CD4-positive, alpha-beta T cell treated with Interleukin-15 for 1 hour (primary cell): ENCODE data around the gene NT5E.
"Not testable (repeated sequence)": the region's sequence is repeated elsewhere in the genome, so short reads cannot be mapped to it uniquely, and the experiment has no call there.

ENCODE experiments used
- DNase-seq: peaks from one replicate; pipeline ENCODE4 v3.0.0-alpha.2; 2020

Gene NT5E

GRCh38 chr6:85449818-85450759 is at the start of gene NT5E:
Gene NT5E (plus strand): TSS chr6:85450083. CDS start chr6:85450140, 57 bp downstream.
- peak; percentile 25 for DNase-seq

- no peak for DNase-seq
Measured at GRCh38 chr6:85400331-85400730, 49.6 kb upstream of the NT5E start.

GRCh38 chr6:85401186-85402021 is 48.5 kb upstream of the NT5E start:
- no peak for DNase-seq

- DNase-seq, result no peak
Measured at GRCh38 chr6:85402071-85402470, 47.8 kb upstream of the NT5E start.

GRCh38 chr6:85402922-85403321 is 47.0 kb upstream of the NT5E start:
- DNase-seq, result no peak

- no peak for DNase-seq
Measured at GRCh38 chr6:85403331-85404015, 46.4 kb upstream of the NT5E start.

GRCh38 chr6:85404016-85404563 is 45.8 kb upstream of the NT5E start:
- not testable (repeated sequence) for DNase-seq

GRCh38 chr6:85404564-85405174 is 45.2 kb upstream of the NT5E start:
- no peak for DNase-seq

GRCh38 chr6:85405175-85405852 is 44.6 kb upstream of the NT5E start:
- DNase-seq, result no peak

GRCh38 chr6:85405853-85406198 is 44.1 kb upstream of the NT5E start:
- DNase-seq, result no peak

GRCh38 chr6:85406641-85407075 is 43.2 kb upstream of the NT5E start:
- DNase-seq, result no peak

GRCh38 chr6:85408039-85408438 is 41.8 kb upstream of the NT5E start:
- no peak for DNase-seq

- DNase-seq, result no peak
Measured at GRCh38 chr6:85412911-85413430, 36.9 kb upstream of the NT5E start.

- DNase-seq, result no peak
Measured at GRCh38 chr6:85416049-85416448, 33.8 kb upstream of the NT5E start.

GRCh38 chr6:85416766-85417165 is 33.1 kb upstream of the NT5E start:
- no peak for DNase-seq

- no peak for DNase-seq
Measured at GRCh38 chr6:85417336-85417735, 32.5 kb upstream of the NT5E start.

- no peak for DNase-seq
Measured at GRCh38 chr6:85418059-85418458, 31.8 kb upstream of the NT5E start.

- DNase-seq, result no peak
Measured at GRCh38 chr6:85419046-85419759, 30.7 kb upstream of the NT5E start.

GRCh38 chr6:85420551-85420950 is 29.3 kb upstream of the NT5E start:
- DNase-seq, result no peak

- DNase-seq, result no peak
Measured at GRCh38 chr6:85421181-85421580, 28.7 kb upstream of the NT5E start.

- no peak for DNase-seq
Measured at GRCh38 chr6:85421972-85422371, 27.9 kb upstream of the NT5E start.
